ENCODE results near the gene ZNF43. TPM values are rescaled to one million over a fixed set of nuclear protein-coding genes. Genes with fewer than 3 reads are reported as not detected.
"Not testable (repeated sequence)": the region's sequence is repeated elsewhere in the genome, so short reads cannot be mapped to it uniquely, and the experiment has no call there.

ZNF43 gene
- total RNA-seq, 1 experiment from 2014 or later, result not detected

DNA sequence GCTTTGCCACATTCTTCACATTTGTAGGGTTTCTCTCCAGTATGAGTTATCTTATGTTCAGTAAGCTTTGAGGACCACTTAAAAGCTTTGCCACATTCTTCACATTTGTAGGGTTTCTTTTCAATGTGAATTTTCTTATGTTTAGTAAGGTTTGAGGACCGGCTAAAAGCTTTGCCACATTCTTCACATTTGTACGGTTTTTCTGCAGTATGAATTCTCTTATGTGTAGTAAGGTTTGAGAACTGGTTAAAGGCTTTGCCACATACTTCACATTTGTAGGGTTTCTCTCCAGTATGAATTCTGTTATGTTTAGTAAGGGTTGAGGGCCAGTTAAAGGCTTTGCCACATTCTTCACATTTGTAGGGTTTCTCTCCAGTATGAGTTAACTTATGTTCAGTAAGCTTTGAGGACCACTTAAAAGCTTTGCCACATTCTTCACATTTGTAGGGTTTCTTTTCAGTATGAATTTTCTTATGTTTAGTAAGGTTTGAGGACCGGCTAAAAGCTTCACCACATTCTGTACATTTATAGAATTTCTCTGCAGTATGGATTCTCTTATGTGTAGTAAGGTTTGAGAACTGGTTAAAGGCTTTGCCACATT is 27.5 kb downstream of the ZNF43 start:
- DNase-seq (ENCODE audit: low spot score), result not testable (repeated sequence)

DNA sequence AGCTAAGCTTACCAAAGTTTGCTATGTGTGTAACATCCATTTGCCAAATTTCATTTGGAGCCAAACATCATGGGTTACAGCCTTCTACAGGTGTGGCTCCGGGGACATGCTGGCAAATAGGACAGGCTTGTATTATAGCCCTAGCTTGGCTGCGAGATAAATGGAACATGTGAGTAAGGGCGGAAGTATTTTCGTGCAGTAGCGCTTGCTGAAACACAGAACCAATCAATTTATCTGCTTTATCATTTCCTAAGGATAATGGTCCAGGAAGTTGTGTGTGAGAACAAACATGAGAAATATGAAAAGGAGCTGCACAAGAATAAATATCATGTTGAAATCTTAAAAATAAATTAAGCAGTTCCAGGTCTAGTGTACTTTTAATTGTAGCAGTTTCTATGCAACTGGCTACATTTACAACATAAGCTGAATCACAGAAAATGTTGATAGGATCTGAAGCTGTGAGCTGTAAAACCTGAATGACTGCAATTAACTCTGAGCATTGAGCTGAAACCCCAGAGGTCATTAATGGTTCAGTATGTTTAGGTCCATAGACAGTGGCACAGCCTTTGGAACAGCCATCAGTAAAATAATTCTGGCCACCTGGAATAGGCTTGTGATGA is 46.4 kb downstream of the ZNF43 start:
- no peak for DNase-seq (ENCODE audit: low spot score)

DNA sequence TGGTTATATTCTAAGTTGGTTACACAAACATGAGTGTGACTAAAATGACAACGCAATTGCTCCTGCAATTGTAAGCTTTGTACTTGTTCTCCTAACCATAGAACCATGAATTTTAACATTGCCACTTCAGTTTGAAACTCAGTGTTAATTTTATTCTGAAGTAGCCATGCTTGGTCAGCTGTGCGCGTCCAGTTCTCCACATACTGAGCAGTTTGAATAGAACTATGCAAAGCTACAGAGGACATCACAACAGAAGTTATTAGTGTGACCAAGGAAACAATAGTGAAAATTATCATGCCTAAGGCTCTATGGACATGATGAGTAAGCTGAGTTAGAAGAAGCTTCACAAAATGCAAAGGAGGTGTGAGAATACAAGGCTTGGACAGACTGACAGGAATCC is 49.0 kb downstream of the ZNF43 start:
- DNase-seq (ENCODE audit: low spot score), result no peak

DNA sequence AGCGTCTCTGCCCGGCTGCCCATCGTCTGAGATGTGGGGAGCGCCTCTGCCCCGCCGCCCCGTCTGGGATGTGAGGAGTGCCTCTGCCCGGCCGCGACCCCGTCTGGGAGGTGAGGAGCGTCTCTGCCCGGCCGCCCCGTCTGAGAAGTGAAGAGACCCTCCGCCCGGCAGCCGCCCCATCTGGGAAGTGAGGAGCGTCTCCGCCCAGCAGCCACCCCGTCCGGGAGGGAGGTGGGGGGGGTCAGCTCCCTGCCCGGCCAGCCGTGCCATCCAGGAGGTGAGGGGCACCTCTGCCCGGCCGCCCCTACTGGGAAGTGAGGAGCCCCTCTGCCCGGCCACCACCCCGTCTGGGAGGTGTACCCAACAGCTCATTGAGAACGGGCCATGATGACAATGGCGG is 60.2 kb downstream of the ZNF43 start:
- DNase-seq (ENCODE audit: low spot score), result not testable (repeated sequence)

DNA sequence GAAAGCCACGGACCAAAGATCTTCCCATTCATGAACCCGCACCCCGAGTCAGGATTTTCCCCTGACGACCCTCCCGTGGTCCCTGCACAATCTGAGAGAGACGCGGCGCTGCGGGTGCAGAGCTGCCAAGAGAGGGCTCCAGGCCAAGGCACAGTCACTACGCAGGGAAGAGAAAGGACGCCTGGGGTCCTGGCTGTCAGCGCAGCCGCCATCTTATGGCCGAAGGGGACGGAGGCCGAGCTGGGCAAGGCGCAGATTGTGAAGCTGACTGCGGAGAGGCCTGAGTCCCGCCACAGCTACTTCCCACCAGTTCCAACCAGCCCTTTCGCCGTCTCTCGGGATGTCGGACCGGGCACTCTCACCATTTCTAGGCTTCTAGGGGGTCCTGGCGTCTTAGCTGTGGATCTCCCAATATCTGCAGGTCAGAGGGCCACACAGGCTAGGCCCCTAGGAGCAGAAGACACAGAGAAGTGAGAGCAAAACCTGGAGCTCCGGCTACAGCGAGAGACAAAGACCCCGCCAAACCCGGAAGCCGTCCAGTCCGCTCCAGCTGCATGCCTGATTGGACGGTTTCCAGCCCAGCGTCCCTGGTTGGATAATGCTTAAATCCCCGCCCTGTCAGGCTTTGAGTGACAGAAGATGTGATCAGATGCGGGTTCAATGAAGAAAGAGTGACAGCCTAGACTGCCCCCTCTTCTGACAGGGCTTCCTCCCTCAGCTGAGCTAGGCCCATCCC is 68.7 kb downstream of the ZNF43 start, which contains the start of gene ZNF100:
Gene ZNF100, minus strand, starts transcription at position 515 of the 736 bp plus-strand sequence. Its CDS starts 150 bp downstream, at position 365.
- peak; percentile 67 for DNase-seq (ENCODE audit: low spot score)

DNA sequence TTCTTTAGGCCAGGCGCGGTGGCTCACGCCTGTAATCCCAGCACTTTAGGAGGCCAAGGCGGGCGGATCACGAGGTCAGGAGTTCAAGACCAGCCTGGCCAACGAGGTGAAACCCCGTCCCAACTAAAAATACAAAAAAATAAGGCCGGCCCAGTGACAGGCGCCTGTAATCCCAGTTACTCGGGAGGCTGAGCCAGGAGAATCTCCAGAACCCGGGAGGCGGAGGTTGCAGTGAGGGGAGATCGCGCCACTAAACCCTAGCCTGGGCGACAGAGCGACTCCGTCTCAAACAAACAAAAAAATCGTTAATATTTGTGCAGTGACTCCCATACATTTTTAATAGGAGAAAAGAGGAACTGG is 69.3 kb downstream of the ZNF43 start:
- DNase-seq (ENCODE audit: low spot score), result not testable (repeated sequence)

DNA sequence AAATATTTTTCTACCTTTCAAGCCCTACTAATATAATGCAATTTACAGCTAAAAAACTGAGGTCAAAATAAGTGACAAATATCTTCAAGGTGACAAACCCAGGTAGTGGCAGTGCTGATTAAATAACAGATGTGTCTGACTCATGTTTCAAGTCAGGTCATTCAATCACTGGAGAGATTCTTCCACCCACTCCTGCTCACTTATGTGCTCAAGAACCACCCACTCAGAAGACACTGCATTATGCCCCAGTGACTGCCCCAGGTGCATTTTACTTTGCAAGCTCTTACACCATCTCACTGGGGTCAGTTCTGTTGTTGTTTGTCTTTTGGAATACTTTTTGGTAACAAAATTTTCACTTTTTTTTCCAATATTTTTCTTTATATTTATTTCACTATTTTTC is 70.8 kb downstream of the ZNF43 start:
- no peak for DNase-seq (ENCODE audit: low spot score)

DNA sequence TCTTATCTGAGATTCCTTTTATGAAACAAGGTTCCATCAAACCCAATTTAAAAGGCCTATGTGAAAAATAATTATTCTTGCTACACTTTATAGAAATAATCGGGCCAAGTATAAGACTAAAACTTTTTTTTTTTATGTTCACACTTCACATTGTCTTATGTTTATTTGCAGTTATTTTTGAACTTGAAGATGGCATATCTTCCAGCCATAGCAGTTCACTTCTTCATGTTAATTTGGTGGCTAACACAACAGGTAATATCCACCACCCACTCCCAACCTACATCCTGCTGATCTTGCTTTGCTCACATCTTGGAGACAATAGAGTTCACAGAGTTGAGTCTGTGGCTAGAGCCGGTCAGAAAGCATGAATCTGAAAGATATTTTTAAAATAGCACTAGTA is 74.4 kb downstream of the ZNF43 start:
- DNase-seq (ENCODE audit: low spot score), result not testable (repeated sequence)

DNA sequence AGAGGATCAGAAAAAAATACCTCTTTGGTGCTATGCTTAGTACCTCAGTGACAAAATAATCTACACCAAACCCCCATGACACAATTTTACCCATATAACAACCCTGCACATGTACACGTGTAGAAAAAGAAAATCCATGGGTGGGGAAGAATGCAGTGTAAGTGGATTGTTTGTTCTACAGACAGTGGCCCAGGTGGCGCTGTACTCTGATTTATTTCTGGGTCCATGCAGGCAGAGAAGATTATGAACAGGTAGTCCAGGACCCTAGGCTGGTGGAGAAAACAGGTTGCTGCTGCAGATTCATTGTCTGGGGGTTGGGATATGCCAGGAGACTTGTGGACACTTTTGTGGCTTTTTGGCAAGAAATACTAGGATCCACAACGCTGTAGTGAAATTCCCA is 77.7 kb downstream of the ZNF43 start:
- no peak for DNase-seq (ENCODE audit: low spot score)

DNA sequence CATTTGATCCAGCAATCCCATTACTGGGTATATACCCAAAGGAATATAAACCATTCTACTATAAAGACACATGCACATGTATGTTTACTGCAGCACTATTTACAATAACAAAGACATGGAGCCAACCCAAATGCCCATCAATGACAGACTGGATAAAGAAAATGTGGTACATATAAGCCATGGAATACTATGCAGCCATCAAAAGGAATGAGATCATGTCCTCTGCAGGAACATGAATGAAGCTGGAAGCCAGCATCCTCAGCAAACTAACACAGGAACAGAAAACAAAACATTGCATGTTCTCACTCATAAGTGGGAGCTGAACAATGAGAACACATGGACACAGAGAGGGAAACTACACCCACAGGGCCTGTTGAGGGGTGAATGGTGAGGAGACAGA is 80.4 kb downstream of the ZNF43 start:
- DNase-seq (ENCODE audit: low spot score), result not testable (repeated sequence)

Other genes with a start within 250 kb of the ZNF43 start
- gene ZNF100, start 68.6 kb downstream of the ZNF43 start, total RNA-seq (2014; rRNA removed; shearing (Covaris generic)), result 0.25 and 0.60 TPM in 2 replicates
- not detected in 2 replicates for gene ZNF208, start 174.8 kb upstream of the ZNF43 start, total RNA-seq (2014; rRNA removed; shearing (Covaris generic))
- gene ZNF257, start 216.3 kb upstream of the ZNF43 start, total RNA-seq (2014; rRNA removed; shearing (Covaris generic)), result not detected in 2 replicates

Data from HT-29 (cell line).